ENCODE results near the gene RMC1.
"Not testable (repeated sequence)": the region's sequence is repeated elsewhere in the genome, so short reads cannot be mapped to it uniquely, and the experiment has no call there.

RMC1 gene

DNA sequence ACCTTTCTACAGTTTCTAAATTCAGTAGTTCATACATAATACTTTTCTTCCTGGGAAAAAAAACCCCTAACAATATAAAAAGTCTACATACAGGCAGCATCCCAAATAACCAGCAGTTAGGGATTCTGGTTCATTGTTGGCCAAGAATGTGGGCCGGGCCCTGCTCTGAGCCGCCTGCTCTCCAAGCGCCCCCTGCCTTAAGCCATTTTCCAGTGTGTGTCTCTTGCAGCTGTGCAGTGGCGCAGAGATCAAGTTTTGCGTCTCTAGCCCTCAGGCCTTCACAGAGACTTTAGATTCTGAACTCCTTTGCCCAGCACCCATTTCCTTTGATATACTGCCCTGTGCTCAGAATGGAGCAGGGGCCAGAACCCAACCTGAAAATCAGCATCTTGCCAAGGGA lies 32.9 kb downstream of the RMC1 start:
- no peak for DNase-seq

GRCh38 chr18:23537274-23537673 lies 34.0 kb downstream of the RMC1 start:
- DNase-seq = no peak

DNA sequence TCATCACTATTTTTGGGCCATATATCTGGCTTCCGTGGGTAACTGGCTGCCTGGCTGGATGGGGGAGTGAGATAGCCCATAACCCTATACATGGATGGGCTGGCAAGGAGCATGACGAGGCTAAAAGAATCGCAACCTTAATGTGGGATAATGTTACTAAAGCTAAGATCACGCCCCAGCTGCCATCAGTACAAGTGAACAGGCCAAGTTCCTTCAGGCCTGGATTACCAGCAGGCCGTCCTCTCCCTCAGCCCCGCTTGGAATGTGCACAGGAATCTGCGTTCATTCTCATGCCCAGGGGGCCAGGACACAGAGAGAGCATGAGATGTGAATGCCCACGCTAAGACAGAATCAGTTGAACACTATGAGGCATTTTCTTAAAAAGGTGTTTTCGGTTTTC lies 34.7 kb downstream of the RMC1 start:
- DNase-seq = no peak

DNA sequence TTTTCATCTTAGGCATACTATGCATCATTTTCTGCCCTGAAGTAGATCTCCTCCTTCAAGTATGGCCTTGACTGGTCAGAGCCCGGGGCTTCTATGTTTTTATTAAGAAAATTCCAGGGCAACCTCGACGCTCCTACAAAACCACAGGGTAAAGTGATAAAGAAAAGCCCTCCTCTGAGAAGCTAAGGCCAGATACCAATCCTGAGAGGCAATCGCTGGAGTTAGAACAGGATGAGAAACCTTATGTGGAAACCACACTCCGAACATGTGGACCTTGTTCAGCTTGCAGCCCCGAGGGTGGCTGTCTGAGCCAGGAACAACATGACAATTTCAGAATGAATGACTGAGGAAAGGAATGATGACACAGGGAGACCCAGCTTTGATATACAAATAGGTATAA lies 35.6 kb downstream of the RMC1 start:
- DNase-seq = peak; percentile 23

DNA sequence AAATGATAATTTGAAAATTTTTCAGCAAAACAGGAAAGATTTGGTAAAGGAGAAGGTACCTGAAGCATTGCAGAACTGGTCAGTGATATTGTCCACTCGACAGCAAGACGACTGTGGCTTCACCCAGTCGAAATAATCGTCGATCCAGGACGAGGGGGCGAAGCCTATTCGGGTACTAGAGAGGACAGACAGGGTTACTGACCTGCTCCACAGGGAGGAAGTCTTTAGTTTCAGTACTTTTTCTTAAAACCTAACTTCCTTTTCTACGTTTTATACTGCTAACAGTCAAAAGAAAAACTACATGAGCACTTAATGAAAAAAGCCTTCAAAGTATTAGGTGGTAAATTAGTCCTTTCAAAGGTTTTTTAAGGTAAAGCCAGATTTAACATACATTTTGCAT lies 36.0 kb downstream of the RMC1 start:
- peak; percentile 74 for DNase-seq

GRCh38 chr18:23539911-23540525 lies 36.7 kb downstream of the RMC1 start:
- DNase-seq = peak; percentile 48

DNA sequence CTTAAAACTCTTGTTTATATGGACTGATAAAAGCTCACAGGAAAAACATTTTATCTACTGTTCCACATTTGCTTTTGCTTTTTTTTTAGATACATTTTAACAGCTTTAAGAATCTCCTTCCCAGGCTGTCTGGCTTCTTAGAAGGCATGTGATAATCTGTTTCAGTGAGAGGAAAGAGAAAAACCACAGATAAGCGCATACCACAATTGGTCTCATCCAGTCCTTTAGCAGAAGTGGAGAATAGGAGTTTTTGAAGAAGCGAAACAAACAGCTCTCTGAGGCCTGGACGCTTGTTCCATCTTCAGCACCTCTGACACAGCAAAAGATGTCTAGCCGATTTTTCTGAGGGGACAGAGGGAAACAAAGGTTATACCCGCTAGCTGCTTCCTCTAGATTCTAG lies 37.6 kb downstream of the RMC1 start:
- peak; percentile 96 for DNase-seq

DNA sequence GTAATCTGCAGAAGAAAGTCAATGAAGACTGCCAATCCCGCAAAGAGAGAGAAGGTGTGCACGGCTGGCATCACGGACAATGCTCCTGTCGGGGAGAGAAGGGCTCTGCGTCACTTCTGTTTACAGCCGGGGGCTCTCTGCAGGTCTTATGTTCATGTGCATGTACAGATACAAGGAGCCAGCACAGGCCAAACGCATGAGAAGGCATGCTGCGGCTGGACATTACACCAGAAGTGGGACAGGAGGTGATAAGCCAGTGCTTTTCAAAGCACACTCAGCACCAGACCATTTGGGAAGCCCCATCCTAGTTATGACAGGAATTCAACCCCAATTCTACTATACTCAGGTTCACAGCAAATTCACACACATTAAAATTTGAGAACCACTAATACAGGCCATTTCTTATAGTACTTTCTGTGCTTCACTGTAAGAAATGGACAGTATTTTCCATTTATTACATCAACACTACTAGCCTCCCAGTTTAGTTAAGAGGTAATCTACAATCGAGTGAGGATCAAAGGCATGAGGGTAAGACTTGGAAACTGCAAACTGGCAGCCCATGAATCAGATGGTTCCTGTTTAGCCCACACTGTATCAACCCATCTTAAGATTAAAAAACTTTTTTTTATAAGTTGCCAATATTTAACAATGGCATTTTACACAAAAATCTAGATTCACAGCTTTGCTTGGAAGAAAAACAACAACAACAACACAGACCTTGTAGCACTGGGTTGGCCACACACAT lies 38.2 kb downstream of the RMC1 start:
- no peak for DNase-seq

DNA sequence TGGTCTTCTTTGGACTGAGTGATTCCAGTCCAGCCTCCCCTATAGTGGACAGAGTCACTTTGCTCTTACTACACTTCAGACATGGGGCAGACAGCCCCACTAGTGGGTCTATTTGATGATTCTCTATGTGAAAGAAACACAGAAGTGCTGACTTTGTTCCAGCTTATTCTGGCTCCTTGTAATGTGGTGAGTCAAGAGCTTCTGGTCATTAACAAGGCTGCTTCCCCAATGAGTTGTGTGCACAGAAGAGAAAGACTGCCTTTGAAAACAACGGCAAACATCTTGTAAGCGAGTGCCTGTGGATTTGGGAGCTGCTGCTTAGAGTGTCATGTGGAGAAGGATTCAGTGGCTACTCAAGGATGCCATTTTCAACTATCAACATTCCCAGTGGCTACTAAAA lies 39.1 kb downstream of the RMC1 start:
- peak; percentile 33 for DNase-seq

GRCh38 chr18:23545247-23545789 lies 42.0 kb downstream of the RMC1 start:
- DNase-seq = peak; percentile 7

- no peak for DNase-seq
Observed at GRCh38 chr18:23547306-23547705, 44.0 kb downstream of the RMC1 start.

DNA sequence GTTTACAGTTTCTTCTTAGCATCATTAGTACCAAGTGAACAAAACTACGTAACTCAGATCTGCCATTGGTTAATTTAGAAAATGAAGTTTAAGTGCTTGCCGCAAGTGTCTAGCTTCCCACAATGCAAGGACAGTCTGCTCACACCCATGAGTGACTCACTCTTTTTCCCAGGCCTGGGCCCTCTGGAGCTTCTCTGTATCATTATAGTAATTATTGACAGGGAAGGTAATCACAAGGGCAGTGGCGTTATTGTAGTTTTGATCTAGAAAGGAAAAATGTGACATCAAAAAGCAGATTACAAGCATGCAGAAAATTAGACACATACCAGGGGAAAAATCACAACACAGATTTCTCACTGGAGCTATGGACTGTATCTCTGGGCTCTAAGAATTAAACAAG lies 44.5 kb downstream of the RMC1 start:
- peak; percentile 5 for DNase-seq

DNA sequence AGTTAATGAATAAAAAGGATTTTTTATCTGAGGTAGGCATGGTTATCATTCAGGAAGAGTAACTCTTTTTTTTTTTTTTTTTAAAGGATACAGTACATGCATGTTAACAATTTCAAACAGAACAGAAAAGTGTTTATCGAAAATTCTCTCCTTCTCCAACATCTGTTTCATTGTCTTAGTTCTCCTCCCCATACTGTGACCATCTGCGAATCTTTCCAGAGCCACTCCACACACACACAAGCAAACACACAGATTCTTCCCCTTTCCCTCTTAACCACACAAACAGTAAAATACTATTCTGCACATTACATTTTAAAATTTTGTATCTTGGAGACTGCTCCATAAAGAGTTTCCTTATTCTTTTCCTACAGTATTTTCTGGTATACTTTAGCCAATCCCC lies 45.0 kb downstream of the RMC1 start:
- peak; percentile 51 for DNase-seq

- no peak for DNase-seq
Observed at GRCh38 chr18:23548719-23549118, 45.4 kb downstream of the RMC1 start.

DNA sequence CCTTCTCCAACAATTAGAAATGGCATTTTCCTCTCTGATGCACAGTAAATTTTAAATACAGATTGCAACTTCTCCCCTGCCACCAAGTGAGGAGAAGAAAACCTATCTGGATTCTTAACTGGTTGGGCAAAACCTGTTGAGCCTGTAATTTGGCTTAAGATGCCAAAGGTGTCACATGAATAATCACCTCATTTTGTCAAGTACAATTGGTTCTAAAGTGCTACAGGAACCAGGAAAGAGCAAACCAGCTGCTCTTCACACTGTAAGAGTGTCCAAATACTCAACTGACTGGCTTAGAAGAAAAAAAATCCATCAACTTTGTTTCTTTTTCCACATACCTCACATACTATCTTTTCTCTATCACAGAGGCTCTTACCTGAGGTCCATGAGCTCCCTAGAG lies 47.6 kb downstream of the RMC1 start:
- no peak for DNase-seq

DNA sequence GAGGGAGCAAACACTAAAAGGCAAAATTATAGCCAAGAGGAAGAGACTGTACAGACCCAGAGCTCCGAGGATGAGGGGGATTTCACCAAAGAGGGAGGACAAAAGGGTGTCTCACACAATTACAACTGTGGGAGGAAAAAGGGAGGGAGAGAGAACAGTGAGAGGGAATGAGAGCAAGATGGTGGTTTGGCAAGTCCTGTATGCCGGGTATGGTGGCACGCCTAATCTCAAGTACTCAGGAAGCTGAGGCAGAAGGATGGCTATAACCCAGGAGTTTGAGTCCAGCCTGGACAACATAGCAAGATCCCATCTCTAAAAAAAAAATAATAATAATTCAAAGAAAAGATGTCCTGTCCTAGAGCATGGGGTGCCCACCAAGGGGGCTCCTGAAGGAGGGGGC lies 48.7 kb downstream of the RMC1 start:
- no peak for DNase-seq

GRCh38 chr18:23552505-23552904 lies 49.2 kb downstream of the RMC1 start:
- DNase-seq = no peak

- no peak for DNase-seq
Observed at GRCh38 chr18:23553887-23554286, 50.6 kb downstream of the RMC1 start.

- DNase-seq = no peak
Observed at GRCh38 chr18:23556145-23556780, 53.0 kb downstream of the RMC1 start.

GRCh38 chr18:23557511-23557910 lies 54.2 kb downstream of the RMC1 start:
- not testable (repeated sequence) for DNase-seq

- no peak for DNase-seq
Observed at GRCh38 chr18:23560186-23560585, 56.9 kb downstream of the RMC1 start.

- DNase-seq = no peak
Observed at GRCh38 chr18:23563377-23564043, 60.2 kb downstream of the RMC1 start.

DNA sequence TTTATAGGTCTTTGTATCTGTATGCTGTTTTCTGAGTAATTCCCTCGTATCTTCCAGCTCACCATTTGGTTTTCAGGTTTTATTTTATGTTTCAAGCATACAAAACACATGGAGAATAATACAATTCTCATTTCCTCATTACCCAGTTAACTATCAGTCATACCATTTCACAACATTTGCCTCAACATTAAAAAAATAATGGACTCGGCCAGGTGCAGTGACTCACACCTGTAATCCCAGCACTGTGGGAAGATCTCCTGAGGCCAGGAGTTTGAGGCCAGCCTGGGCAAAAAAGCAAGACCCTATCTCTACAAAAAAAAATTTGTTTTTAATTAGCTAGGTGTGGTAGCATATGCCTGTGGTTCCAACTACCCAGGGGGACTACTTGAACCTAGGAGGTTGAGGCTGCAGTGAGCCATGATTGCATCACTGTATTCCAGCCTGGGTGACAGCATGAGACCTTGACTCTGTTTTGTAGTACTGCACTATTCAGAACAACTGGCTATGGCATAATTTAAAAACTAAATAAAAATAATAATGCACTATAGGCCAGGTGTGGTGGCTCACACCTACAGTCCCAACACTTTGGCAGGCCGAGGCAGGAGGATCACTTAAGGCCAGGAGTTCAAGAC lies 62.7 kb downstream of the RMC1 start:
- DNase-seq = no peak

Measured in MV-4-11 (cell line).